AG04449 (cell line): ENCODE measurements around the gene TAS2R41.
A peak's percentile ranks its signal among the peaks of the same experiment; 100 is the strongest.
"Not testable (repeated sequence)": the region's sequence is repeated elsewhere in the genome, so short reads cannot be mapped to it uniquely, and the experiment has no call there.

ENCODE experiments used
- CTCF ChIA-PET: fragments of 350-600 bp; formaldehyde crosslinking; extraction: SDS; loops from one replicate; lab custom pipeline; 2021; ENCODE audit warnings: antibody characterized with exemption; lab: Yijun Ruan, JAX
- POLR2A ChIA-PET: fragments of 400-600, 350-600 bp; formaldehyde crosslinking; extraction: SDS; loops from one replicate; lab custom pipeline; 2020; ENCODE audit warnings: antibody characterized with exemption, inconsistent platforms; lab: Yijun Ruan, JAX
- DNase-seq: peaks from one replicate; pipeline ENCODE4 v3.0.0-alpha.2; 2010; ENCODE audit warnings: low read depth, low spot score
- H3K4me3 ChIP-seq: 2 replicates; pipeline ENCODE4 v1.5.1; 2011; ENCODE audit warnings: low read depth, mild to moderate bottlenecking, control low read depth, low read length
- TF ChIP-seq, protein P1 (sequence below): IDR thresholded peaks from one replicate; pipeline ENCODE4 v1.5.1; 2011; ENCODE audit warnings: mild to moderate bottlenecking, moderate library complexity, low read length, control low read depth, inconsistent platforms; ENCODE audit not compliant: insufficient read depth; ENCODE audit errors: missing control alignments

The TAS2R41 gene

DNA sequence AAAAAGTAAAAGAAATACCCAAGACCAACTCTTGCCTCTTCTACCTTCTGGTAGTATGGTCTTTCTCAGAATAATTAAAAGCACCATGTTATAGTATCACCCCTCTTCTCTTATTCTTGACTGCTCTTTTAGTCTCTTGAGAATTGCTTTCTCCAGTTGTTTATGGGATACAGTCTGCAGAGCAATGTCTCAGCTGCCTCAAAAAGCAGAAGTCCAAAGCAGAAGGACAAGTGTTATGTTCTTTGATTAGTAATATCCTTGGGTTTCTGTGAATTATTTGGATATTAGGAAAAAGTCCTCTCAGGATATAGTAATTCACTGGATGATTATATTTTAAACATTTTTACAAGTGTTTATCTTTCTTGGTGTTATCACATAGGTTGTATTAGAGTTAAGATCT, 7.4 kb downstream of the TAS2R41 start:
- no peak overlapping the region for H3K4me3 ChIP-seq
- CTCF ChIA-PET, result interaction anchor here (1.4 to 1.6 kb wide), 2 partner anchors 28 to 68 kb away, joined by 4 to 8 read pairs; no protein-coding TSS in a partner anchor
- TF ChIP-seq, protein P1, sequence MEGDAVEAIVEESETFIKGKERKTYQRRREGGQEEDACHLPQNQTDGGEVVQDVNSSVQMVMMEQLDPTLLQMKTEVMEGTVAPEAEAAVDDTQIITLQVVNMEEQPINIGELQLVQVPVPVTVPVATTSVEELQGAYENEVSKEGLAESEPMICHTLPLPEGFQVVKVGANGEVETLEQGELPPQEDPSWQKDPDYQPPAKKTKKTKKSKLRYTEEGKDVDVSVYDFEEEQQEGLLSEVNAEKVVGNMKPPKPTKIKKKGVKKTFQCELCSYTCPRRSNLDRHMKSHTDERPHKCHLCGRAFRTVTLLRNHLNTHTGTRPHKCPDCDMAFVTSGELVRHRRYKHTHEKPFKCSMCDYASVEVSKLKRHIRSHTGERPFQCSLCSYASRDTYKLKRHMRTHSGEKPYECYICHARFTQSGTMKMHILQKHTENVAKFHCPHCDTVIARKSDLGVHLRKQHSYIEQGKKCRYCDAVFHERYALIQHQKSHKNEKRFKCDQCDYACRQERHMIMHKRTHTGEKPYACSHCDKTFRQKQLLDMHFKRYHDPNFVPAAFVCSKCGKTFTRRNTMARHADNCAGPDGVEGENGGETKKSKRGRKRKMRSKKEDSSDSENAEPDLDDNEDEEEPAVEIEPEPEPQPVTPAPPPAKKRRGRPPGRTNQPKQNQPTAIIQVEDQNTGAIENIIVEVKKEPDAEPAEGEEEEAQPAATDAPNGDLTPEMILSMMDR, result no peak
- no peak for DNase-seq
- POLR2A ChIA-PET, result no interaction called here

DNA sequence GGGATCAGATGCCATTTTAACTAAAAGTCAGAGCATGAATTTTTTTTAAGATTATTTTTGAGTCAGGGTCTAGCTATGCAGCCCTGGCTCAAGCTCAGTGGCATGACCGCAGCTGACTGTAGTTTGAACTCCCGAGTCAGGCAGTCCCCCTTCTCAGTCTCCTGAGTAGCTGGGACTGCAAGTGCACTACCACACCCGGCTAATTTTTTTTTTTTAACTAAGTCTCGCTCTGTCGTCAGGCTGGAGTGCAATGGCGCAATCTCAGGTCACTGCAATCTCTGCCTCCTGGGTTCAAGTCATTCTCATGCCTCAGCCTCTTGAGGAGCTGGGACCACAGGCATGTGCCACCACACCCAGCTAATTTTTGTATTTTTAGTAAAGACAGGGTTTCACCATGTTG, 7.8 kb downstream of the TAS2R41 start:
- no peak for DNase-seq
- CTCF ChIA-PET, result interaction anchor here (0.7 to 1.6 kb wide), 4 partner anchors 11 to 245 kb away, joined by 4 to 8 read pairs (median 4); no protein-coding TSS in a partner anchor
- POLR2A ChIA-PET, result no interaction called here
- H3K4me3 ChIP-seq, result no peak overlapping the region
- TF ChIP-seq, protein P1, result no peak

DNA sequence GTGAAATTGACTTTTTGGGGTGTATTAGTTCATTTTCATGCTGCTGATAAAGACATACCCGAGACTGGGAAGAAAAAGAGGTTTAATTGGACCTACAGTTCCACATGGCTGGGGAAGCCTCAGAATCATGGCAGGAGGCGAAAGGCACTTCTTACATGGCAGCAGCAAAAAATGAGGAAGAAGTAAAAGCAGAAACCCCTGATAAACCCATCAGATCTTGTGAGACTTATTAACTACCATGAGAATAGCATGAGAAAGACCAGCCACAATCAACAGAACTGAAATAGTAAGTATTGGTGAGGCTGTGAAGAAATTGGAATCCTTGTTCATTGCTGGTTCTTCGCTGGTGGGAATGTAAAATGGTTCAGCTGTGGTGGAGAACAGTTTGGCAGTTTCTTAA, 8.6 kb downstream of the TAS2R41 start:
- DNase-seq, POLR2A ChIA-PET, H3K4me3 ChIP-seq: not testable (repeated sequence)
- CTCF ChIA-PET, result interaction anchor here (0.7 to 2.1 kb wide), 5 partner anchors 10 to 246 kb away, joined by 4 to 8 read pairs (median 4); no protein-coding TSS in a partner anchor

GRCh38 chr7:143487061-143487460, 9.4 kb downstream of the TAS2R41 start:
- DNase-seq, result no peak
- CTCF ChIA-PET, result interaction anchor here (1.5 to 2.1 kb wide), 2 partner anchors 18 to 107 kb away, joined by 3 to 6 read pairs; no protein-coding TSS in a partner anchor
- no peak overlapping the region for H3K4me3 ChIP-seq
- TF ChIP-seq, protein P1, result no peak
- POLR2A ChIA-PET, result no interaction called here

DNA sequence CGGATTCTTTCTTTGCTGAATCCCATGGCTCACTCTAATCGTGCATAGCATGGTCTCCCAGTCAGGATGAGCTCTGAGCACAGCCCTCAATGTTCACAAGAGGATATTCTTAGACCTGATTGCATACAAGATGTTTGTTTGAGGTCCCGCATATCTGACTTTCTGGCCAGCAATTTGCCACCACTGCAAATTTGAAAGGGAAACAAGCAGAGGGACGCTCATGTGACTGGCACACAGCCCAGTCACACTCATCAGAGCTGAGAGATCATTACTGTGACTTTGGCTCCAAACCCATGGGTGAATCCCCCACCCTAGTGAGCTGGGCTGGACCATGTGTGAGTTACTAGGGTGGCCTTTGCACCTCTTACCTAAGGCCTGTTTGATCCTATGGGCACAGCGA, 9.9 kb downstream of the TAS2R41 start:
- ChIA-PET POLR2A (no interaction called here), CTCF (interaction anchor here (1.5 to 2.1 kb wide), 2 partner anchors 18 to 107 kb away, joined by 3 to 6 read pairs; no protein-coding TSS in a partner anchor)
- no peak overlapping the region for H3K4me3 ChIP-seq

DNA sequence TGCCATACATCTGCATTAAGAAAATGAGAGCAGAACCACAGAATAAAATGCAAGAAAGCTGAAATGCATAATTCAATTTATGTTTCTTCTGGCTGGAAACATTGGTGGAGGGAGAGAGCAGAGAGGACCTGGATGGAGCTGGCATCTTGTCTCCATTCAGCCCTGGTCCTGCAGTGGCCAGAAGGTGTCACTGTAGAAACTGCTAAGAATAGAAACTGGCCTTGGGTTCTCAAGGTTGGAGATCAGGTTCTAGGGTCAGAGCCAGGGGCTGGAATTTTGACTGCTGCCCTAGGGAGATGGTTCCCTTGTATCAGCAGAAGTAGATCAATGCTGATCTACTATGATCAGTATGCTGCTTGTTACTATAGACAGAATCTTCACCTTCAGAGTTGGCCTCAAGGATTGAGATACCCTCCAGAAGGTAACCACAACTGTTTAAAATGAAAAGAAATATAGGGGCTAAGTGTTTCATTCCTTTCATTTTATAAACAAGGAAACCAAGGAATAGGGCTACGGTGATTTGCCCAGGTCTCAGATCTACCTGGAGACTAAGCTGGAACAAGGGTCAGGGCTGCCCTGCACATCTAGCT, 13.1 kb downstream of the TAS2R41 start:
- ChIA-PET CTCF (interaction anchor here (0.6 to 3.5 kb wide), 12 partner anchors 9 to 276 kb away, joined by 3 to 20 read pairs (median 5); no protein-coding TSS in a partner anchor), POLR2A (no interaction called here)
- TF ChIP-seq, protein P1, result peak; percentile 55
- no peak overlapping the region for H3K4me3 ChIP-seq
- DNase-seq, result no peak

More for the DNA sequence above, 9.9 kb downstream of the TAS2R41 start:
- TF ChIP-seq, protein P1, result no peak
- no peak for DNase-seq
